ENCODE measurements around the gene SNX24.
A peak's percentile ranks its signal among the peaks of the same experiment; 100 is the strongest.

SNX24 gene

DNA sequence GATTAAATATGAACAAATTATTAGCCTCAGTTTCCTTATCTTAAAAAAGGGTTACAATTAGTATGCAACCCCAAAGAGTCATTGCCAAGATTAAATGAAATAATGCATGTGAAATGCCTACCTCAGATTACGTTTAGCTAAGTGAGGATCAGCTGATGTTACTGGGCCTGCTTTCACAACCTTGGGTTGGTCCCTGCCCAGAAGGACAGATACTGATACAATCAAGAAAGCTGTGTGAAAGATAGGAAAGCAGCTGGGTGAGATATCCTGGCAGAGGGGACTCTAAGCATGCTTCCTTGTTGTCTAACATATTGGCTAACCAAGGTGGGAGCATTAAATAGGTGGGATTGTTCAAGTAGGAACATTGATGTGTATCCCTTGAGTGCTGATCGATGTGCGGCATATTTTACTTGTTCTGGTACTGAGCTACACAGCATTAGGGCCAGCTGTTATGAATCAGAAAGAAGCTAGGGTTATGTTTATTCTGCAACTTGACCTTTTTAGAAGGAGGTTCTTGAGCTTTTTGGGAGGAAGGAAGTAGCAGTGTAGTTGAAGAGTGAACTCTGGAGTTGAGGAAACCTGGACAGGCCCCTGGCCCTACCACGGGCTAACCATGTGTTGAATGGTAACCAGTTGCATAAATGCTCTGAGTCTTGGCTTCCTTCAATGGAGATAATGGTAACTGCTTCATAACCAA is 28.9 kb downstream of the SNX24 start:
- no peak overlapping the region for H3K4me3 Mint-ChIP-seq
- H3K36me3 Mint-ChIP-seq (ENCODE audit: low read depth), result peaks cover 14% of the 10 kb centered on the region
- H3K27me3 Mint-ChIP-seq (ENCODE audit: low read depth), result no peaks in the 10 kb centered on the region
- H3K27ac Mint-ChIP-seq, result no peak overlapping the region
- peaks cover 12% of the 10 kb centered on the region for H3K4me1 Mint-ChIP-seq
- no peaks in the 10 kb centered on the region for H3K9me3 Mint-ChIP-seq
- TF ChIP-seq, protein P1, sequence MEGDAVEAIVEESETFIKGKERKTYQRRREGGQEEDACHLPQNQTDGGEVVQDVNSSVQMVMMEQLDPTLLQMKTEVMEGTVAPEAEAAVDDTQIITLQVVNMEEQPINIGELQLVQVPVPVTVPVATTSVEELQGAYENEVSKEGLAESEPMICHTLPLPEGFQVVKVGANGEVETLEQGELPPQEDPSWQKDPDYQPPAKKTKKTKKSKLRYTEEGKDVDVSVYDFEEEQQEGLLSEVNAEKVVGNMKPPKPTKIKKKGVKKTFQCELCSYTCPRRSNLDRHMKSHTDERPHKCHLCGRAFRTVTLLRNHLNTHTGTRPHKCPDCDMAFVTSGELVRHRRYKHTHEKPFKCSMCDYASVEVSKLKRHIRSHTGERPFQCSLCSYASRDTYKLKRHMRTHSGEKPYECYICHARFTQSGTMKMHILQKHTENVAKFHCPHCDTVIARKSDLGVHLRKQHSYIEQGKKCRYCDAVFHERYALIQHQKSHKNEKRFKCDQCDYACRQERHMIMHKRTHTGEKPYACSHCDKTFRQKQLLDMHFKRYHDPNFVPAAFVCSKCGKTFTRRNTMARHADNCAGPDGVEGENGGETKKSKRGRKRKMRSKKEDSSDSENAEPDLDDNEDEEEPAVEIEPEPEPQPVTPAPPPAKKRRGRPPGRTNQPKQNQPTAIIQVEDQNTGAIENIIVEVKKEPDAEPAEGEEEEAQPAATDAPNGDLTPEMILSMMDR (IDR thresholded peaks at IDR 0.05; ENCODE audit: unreplicated experiment in 3 of 3), result no peak

DNA sequence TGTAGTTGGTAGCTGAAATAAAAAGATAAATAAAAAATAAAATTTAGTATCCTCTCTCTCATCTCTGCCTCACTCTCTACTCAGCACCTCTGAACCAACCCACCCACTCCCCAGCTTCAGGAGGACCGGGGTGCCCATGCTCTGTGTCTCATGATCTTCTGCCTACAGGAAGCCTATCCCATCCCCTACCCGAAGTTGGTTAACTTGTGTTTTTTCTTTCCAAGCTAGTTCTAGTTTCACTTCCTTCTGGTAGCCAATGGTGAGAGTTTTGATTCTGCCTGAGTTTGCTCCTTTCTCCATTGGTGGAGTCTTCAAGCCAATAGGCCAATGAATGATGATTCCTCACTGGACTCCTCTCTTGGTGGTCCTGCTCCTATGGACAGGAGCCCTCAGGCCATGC is 32.1 kb downstream of the SNX24 start:
- Mint-ChIP-seq H3K4me3 (no peak overlapping the region), H3K36me3 (ENCODE audit: low read depth) (peaks cover 9% of the 10 kb centered on the region), H3K27me3 (ENCODE audit: low read depth) (no peaks in the 10 kb centered on the region), H3K27ac (no peak overlapping the region), H3K9me3 (no peaks in the 10 kb centered on the region), H3K4me1 (peaks cover 15% of the 10 kb centered on the region)
- TF ChIP-seq, protein P1 (IDR thresholded peaks at IDR 0.05; ENCODE audit: unreplicated experiment in 3 of 3), result no peak

DNA sequence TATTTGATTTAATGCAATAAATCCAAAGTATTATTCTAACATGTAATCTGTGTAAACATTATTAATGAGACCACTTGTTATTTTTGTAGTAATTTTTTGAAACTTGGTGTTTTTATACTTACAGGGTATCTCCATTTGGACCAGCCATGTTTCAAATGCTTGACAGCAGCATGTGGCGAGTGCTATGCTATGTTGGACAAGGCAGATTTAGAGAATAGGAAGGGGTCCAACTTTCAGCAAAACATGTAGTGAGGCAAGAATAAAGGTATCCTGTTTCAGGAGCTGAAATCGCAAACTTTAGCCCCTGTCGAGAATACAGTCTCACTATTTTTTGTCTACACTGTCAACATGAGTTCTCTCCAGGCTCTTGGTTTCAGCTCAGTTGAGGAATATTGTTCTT is 33.7 kb downstream of the SNX24 start:
- peaks cover 15% of the 10 kb centered on the region for H3K4me1 Mint-ChIP-seq
- no peak overlapping the region for H3K27ac Mint-ChIP-seq
- H3K4me3 Mint-ChIP-seq, result no peak overlapping the region
- TF ChIP-seq, protein P1 (IDR thresholded peaks at IDR 0.05; ENCODE audit: unreplicated experiment in 3 of 3), result no peak
- no peaks in the 10 kb centered on the region for H3K27me3 Mint-ChIP-seq (ENCODE audit: low read depth)
- no peaks in the 10 kb centered on the region for H3K9me3 Mint-ChIP-seq
- H3K36me3 Mint-ChIP-seq (ENCODE audit: low read depth), result peaks cover 9% of the 10 kb centered on the region

- Mint-ChIP-seq H3K27me3 (ENCODE audit: low read depth) (no peaks in the 10 kb centered on the region), H3K27ac (peak overlapping the region in 1 of 3 experiments; percentile 39), H3K4me1 (peaks cover 15% of the 10 kb centered on the region), H3K36me3 (ENCODE audit: low read depth) (peaks cover 9% of the 10 kb centered on the region), H3K4me3 (no peak overlapping the region), H3K9me3 (no peaks in the 10 kb centered on the region)
- TF ChIP-seq, protein P1 (IDR thresholded peaks at IDR 0.05; ENCODE audit: unreplicated experiment in 3 of 3), result no peak
These were observed 34.8 kb downstream of the SNX24 start for GRCh38 chr5:122880170-122880689.

DNA sequence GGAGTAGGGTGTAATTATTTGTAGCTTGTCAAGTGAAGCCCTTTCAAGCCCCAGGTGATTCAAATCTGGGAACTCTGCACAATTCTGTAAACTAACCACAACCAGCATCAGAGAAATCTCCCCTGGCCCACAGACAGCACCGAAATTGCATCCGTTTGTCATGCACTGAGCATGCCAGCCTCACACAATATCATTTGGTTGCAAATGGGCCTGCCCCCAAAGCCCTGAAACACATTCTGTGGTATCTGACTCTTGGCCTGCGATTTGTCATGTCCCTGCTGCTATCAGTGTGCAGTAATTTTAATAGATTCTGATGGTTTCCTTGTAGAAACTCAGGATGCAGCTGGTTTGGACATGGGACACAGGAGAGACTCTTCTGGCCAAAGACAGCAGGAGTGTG is 35.3 kb downstream of the SNX24 start:
- no peak overlapping the region for H3K27ac Mint-ChIP-seq
- no peak overlapping the region for H3K4me3 Mint-ChIP-seq
- H3K36me3 Mint-ChIP-seq (ENCODE audit: low read depth), result peaks cover 13% of the 10 kb centered on the region
- H3K27me3 Mint-ChIP-seq (ENCODE audit: low read depth), result peaks cover under 1% of the 10 kb centered on the region
- no peaks in the 10 kb centered on the region for H3K9me3 Mint-ChIP-seq
- TF ChIP-seq, protein P1 (IDR thresholded peaks at IDR 0.05; ENCODE audit: unreplicated experiment in 3 of 3), result no peak
- H3K4me1 Mint-ChIP-seq, result peaks cover 15% of the 10 kb centered on the region

GRCh38 chr5:122882831-122883230 is 37.4 kb downstream of the SNX24 start:
- Mint-ChIP-seq H3K4me3 (no peak overlapping the region), H3K27ac (no peak overlapping the region), H3K27me3 (ENCODE audit: low read depth) (peaks cover 3% of the 10 kb centered on the region), H3K36me3 (ENCODE audit: low read depth) (peaks cover 13% of the 10 kb centered on the region), H3K4me1 (peaks cover 15% of the 10 kb centered on the region), H3K9me3 (peaks cover 4% of the 10 kb centered on the region)
- TF ChIP-seq, protein P1 (IDR thresholded peaks at IDR 0.05; ENCODE audit: unreplicated experiment in 3 of 3), result no peak
